Measurements from ENCODE around the gene PRRC2C.
"Not testable (repeated sequence)": the region's sequence is repeated elsewhere in the genome, so short reads cannot be mapped to it uniquely, and the experiment has no call there.

Gene PRRC2C

GRCh38 chr1:171485375-171486047 is at the start of gene PRRC2C:
TSS of gene PRRC2C (plus strand) at chr1:171485530. CDS start at chr1:171512089, 26,559 bp downstream.
- peak; percentile 91 for DNase-seq

GRCh38 chr1:171438441-171438840 is 46.9 kb upstream of the PRRC2C start:
- DNase-seq: no peak

- not testable (repeated sequence) for DNase-seq
Measured at GRCh38 chr1:171440201-171440600, 45.1 kb upstream of the PRRC2C start.

GRCh38 chr1:171441278-171441895 is 43.9 kb upstream of the PRRC2C start:
- DNase-seq: not testable (repeated sequence)

GRCh38 chr1:171446386-171446785 is 38.9 kb upstream of the PRRC2C start:
- DNase-seq: no peak

- no peak for DNase-seq
Measured at GRCh38 chr1:171455967-171456366, 29.4 kb upstream of the PRRC2C start.

GRCh38 chr1:171457412-171457811 is 27.9 kb upstream of the PRRC2C start:
- DNase-seq: no peak

GRCh38 chr1:171460018-171460620 is 25.2 kb upstream of the PRRC2C start:
- DNase-seq: no peak

GRCh38 chr1:171467626-171468025 is 17.7 kb upstream of the PRRC2C start:
- no peak for DNase-seq

GRCh38 chr1:171468120-171468750 is 17.1 kb upstream of the PRRC2C start:
- no peak for DNase-seq

GRCh38 chr1:171470726-171471125 is 14.6 kb upstream of the PRRC2C start:
- no peak for DNase-seq

- no peak for DNase-seq
Measured at GRCh38 chr1:171472183-171472647, 13.1 kb upstream of the PRRC2C start.

GRCh38 chr1:171476829-171477228 is 8.5 kb upstream of the PRRC2C start:
- no peak for DNase-seq

GRCh38 chr1:171477804-171478203 is 7.5 kb upstream of the PRRC2C start:
- no peak for DNase-seq

- DNase-seq: no peak
Measured at GRCh38 chr1:171480035-171480434, 5.3 kb upstream of the PRRC2C start.

- DNase-seq: no peak
Measured at GRCh38 chr1:171484760-171485374, 463 bp upstream of the PRRC2C start.

- peak; percentile 72 for DNase-seq
Measured at GRCh38 chr1:171486048-171486519, 754 bp downstream of the PRRC2C start.

GRCh38 chr1:171487038-171487437 is 1.7 kb downstream of the PRRC2C start:
- DNase-seq: no peak

- no peak for DNase-seq
Measured at GRCh38 chr1:171488190-171488929, 3.0 kb downstream of the PRRC2C start.

- no peak for DNase-seq
Measured at GRCh38 chr1:171494076-171494475, 8.7 kb downstream of the PRRC2C start.

GRCh38 chr1:171495444-171495843 is 10.1 kb downstream of the PRRC2C start:
- no peak for DNase-seq

- no peak for DNase-seq
Measured at GRCh38 chr1:171500304-171500703, 15.0 kb downstream of the PRRC2C start.
